ENCODE data around the gene ATXN7L1.
"Not testable (repeated sequence)": the region's sequence is repeated elsewhere in the genome, so short reads cannot be mapped to it uniquely, and the experiment has no call there.

The ATXN7L1 gene

GRCh38 chr7:105697753-105698152 lies 178.6 kb downstream of the ATXN7L1 start (continued):
- TF ChIP-seq ELK4 (IDR thresholded peaks at IDR 0.05; ENCODE audit: borderline replicate concordance, low read depth, low read length) (no peak), ZSCAN18 (tag by site-specific recombination; IDR thresholded peaks at IDR 0.05) (no peak), ZNF521 (tag by site-specific recombination; IDR thresholded peaks at IDR 0.05) (no peak), IKZF3 (tag by site-specific recombination; IDR thresholded peaks at IDR 0.05) (no peak), ZNF843 (tag by site-specific recombination; IDR thresholded peaks at IDR 0.05) (no peak)

- H3K9me3 ChIP-seq (ENCODE audit: control insufficient read depth, insufficient read depth, low read depth, low read length); CTCF ChIA-PET; H3K4me1 ChIP-seq (ENCODE audit: control insufficient read depth, insufficient read depth, low read length); POLR2A ChIA-PET; H3K36me3 ChIP-seq (ENCODE audit: control insufficient read depth in 2 of 2, insufficient read depth in 1 of 2, low read length in 2 of 2); H3K27ac ChIP-seq (ENCODE audit: extremely low read depth, low read depth, low read length); H3K4me3 ChIP-seq (ENCODE audit: low read depth, low read length): not testable (repeated sequence)
Observed at GRCh38 chr7:105697169-105697568, 179.2 kb downstream of the ATXN7L1 start.

GRCh38 chr7:105693576-105693975 lies 182.8 kb downstream of the ATXN7L1 start:
- TF ChIP-seq ZNF248 (tag by site-specific recombination; IDR thresholded peaks at IDR 0.05): no peak
- ChIA-PET POLR2A (no interaction called here), CTCF (interaction anchor here (0.7 kb wide), 1 partner anchor 37 kb away, joined by 3 read pairs; no protein-coding TSS in a partner anchor)
- Histone ChIP-seq H3K4me3 (ENCODE audit: low read depth, low read length) (no peak overlapping the region), H3K9me3 (ENCODE audit: control insufficient read depth, insufficient read depth, low read depth, low read length) (no peaks in the 10 kb centered on the region), H3K27ac (ENCODE audit: extremely low read depth, low read depth, low read length) (no peak overlapping the region), H3K4me1 (ENCODE audit: control insufficient read depth, insufficient read depth, low read length) (peaks cover 10% of the 10 kb centered on the region), H3K36me3 (ENCODE audit: control insufficient read depth in 2 of 2, insufficient read depth in 1 of 2, low read length in 2 of 2) (no peaks in the 10 kb centered on the region)

GRCh38 chr7:105691680-105692564 lies 184.5 kb downstream of the ATXN7L1 start:
- Histone ChIP-seq H3K4me3 (ENCODE audit: low read depth, low read length) (no peak overlapping the region), H3K27ac (ENCODE audit: extremely low read depth, low read depth, low read length) (no peak overlapping the region), H3K36me3 (ENCODE audit: control insufficient read depth in 2 of 2, insufficient read depth in 1 of 2, low read length in 2 of 2) (no peaks in the 10 kb centered on the region), H3K4me1 (ENCODE audit: control insufficient read depth, insufficient read depth, low read length) (peaks cover 10% of the 10 kb centered on the region), H3K9me3 (ENCODE audit: control insufficient read depth, insufficient read depth, low read depth, low read length) (no peaks in the 10 kb centered on the region)
- ChIA-PET POLR2A (no interaction called here), CTCF (no interaction called here)
- TF ChIP-seq SP7 (tag by site-specific recombination; IDR thresholded peaks at IDR 0.05) (peak; percentile 86), KLF8 (tag by site-specific recombination; IDR thresholded peaks at IDR 0.05) (peak; percentile 46; the same call in 1 of the 2 replicates), KLF9 (tag by site-specific recombination; IDR thresholded peaks at IDR 0.05; ENCODE audit: low read depth) (peak; percentile 52; the same call in 1 of the 2 replicates), ZBTB21 (tag by site-specific recombination; IDR thresholded peaks at IDR 0.05) (peak; percentile 58; the same call in 1 of the 2 replicates), ZNF571 (tag by site-specific recombination; IDR thresholded peaks at IDR 0.05) (no peak), ZBTB49 (tag by site-specific recombination; IDR thresholded peaks at IDR 0.05; ENCODE audit: low read depth) (no peak), ZFP41 (tag by site-specific recombination; IDR thresholded peaks at IDR 0.05; ENCODE audit: borderline replicate concordance) (no peak), ZNF473 (tag by site-specific recombination; IDR thresholded peaks at IDR 0.05) (no peak), ZNF600 (tag by site-specific recombination; IDR thresholded peaks at IDR 0.05) (peak; percentile 94), ZNF202 (tag by site-specific recombination; IDR thresholded peaks at IDR 0.05; ENCODE audit: borderline replicate concordance) (no peak), PRDM4 (tag by site-specific recombination; IDR thresholded peaks at IDR 0.05) (peak; percentile 96), ZNF555 (tag by site-specific recombination; conservative IDR thresholded peaks at IDR 0.05) (no peak), ZNF23 (tag by site-specific recombination; IDR thresholded peaks at IDR 0.05; ENCODE audit: borderline replicate concordance) (no peak), ZNF239 (tag by site-specific recombination; IDR thresholded peaks at IDR 0.05) (no peak), ZNF747 (tag by site-specific recombination; IDR thresholded peaks at IDR 0.05) (no peak)

Data from HEK293 (cell line).